Heart left ventricle (tissue), 16 donors: Measurements from ENCODE around the gene SMAD7. TPM values are rescaled to one million over a fixed set of nuclear protein-coding genes. Genes with fewer than 3 reads are reported as not detected.

Experiments used
- ATAC-seq, 4 donors: fragments of 200-7000 bp; cut with Tn5 transposase; one replicate each; pipeline ENCODE4 v1.9.1; 2020 to 2022; ENCODE audit warnings: moderate library complexity in 4 of 4, mild to moderate bottlenecking in 3 of 4, moderate number of reproducible peaks in 1 of 4
- DNase-seq, 5 donors: peaks; one replicate each; pipeline ENCODE4 v3.0.0-alpha.2; 2020
- H3K27ac ChIP-seq, 12 donors: fragments of 200-600 bp; sonication (generic) in 4 of 12; one replicate each; pipeline versions ENCODE4 v1.5.0 to v1.8.0; 2016 to 2022; ENCODE audit warnings: mild to moderate bottlenecking in 2 of 12
- H3K27me3 ChIP-seq, 9 donors: fragments of 200-600 bp; sonication (generic) in 2 of 9; one replicate each; pipeline versions ENCODE4 v1.5.1 to v1.8.0; 2016 to 2022; ENCODE audit warnings: mild to moderate bottlenecking in 3 of 9
- H3K36me3 ChIP-seq, 9 donors: fragments of 200-600 bp; sonication (generic) in 2 of 9; one replicate each; pipeline versions ENCODE4 v1.5.0 to v1.8.0; 2018 to 2022; ENCODE audit warnings: mild to moderate bottlenecking in 2 of 9
- H3K4me1 ChIP-seq, 12 donors: fragments of 200-600 bp; sonication (generic) in 4 of 12; one replicate each; pipeline versions ENCODE4 v1.5.0 to v1.8.0; 2016 to 2022; ENCODE audit warnings: mild to moderate bottlenecking in 3 of 12
- H3K4me3 ChIP-seq, 12 donors: fragments of 200-600 bp; sonication (generic) in 4 of 12; one replicate each; pipeline versions ENCODE4 v1.5.0 to v1.8.0; 2017 to 2022; ENCODE audit warnings: mild to moderate bottlenecking in 9 of 12, moderate library complexity in 4 of 12
- H3K9me3 ChIP-seq, 12 donors: fragments of 200-600 bp; sonication (generic) in 4 of 12; one replicate each; pipeline versions ENCODE4 v1.5.0 to v1.8.0; 2016 to 2022; ENCODE audit warnings: mild to moderate bottlenecking in 1 of 12
- CTCF ChIP-seq, 12 donors: fragments of 200-600 bp; sonication (generic) in 4 of 12; IDR thresholded peaks; one replicate each; pipeline versions ENCODE4 v1.5.0 to v1.8.0; 2018 to 2022; ENCODE audit warnings: antibody characterized with exemption in 12 of 12, mild to moderate bottlenecking in 5 of 12
- POLR2A ChIP-seq, 2 donors: fragments of 450-650 bp; IDR thresholded peaks; one replicate each; pipeline ENCODE4 v1.6.1; 2017; ENCODE audit warnings: antibody characterized with exemption in 2 of 2, mild to moderate bottlenecking in 2 of 2, moderate library complexity in 2 of 2
- WGBS, 4 donors: extraction: QIAGEN DNeasy Blood & Tissue Kit in 2 of 4; methylation state at CpG; one replicate each; pipeline versions ENCODE4 v1.1.5 to v1.1.7; 2013 to 2018; 5-methylcytosine and 5-hydroxymethylcytosine counted together
- intact Hi-C, 10 donors: fragments of 100-400 bp; cut with DNase I; formaldehyde crosslinking; loops; one replicate each; pipeline versions ENCODE4 v1.11.1 to v1.14.2; 2022
- polyA plus RNA-seq, 2 donors: library from polyadenylated mRNA; stranded (reverse); fragments of 200-250 nt; gene quantifications; one replicate each; pipeline ENCODE4 v1.2.3, GENCODE V29; 2013
- total RNA-seq, 9 donors: library from RNA; depleted of rRNA in 2 of 9; stranded (reverse); fragments of >200 nt in 2 of 9; fragmentation: NEBNext Ultra II Directional in 3 of 9; extraction: Animal tissue kit (Norgen Biotek cat#: 25700) in 3 of 9; gene quantifications; one replicate each; pipeline versions ENCODE4 v1.1.0 to v1.2.4, GENCODE V29; 2016 to 2023
- donor health status: ischemic (EF 13 %, LVEDD 7.1; RV severe dilation, severe dysfunction).
- donor health status: healthy with polysubstance abuse.
- donor health status: DM: no; HTN: yes; CAD: no.
- donor health status: DM: no; HTN: no; CAD: no.
- donor health status: ischemic (EF 25% LVEDD 6.9; RV normal size, moderate dysfunction).
- donor health status: ischemic (EF 25% LVEDD 5.7; RV mildly dilated, moderate dysfunction).
- donor health status: healthy.
- donor health status: DM: yes; HTN: yes; CAD: no.
- donor health status: ischemic (EF 35%, LVEDD 5.7; RV mildly dilated, moderate dysfunction).
- donor health status: nonischemic (EF 11% LVEDD 7.7; RV severe dilation, severe dysfunction).
- donor health status: DM: yes; HTN: yes; CAD: no.
- donor health status: PGD.
- donor health status: ischemic (EF 29% LVEDD 5.4; RV normal size, mild dysfunction).
- donor health status: nonischemic (EF 23%, LVEDD 6.1; RV moderate dilation, normal function).

SMAD7 gene
- total and polyA plus RNA-seq, 11 donors: 9.1 to 32.0 (median 19.9) TPM

- ATAC-seq: peak in 1 of 4 donors; percentile 22
- intact Hi-C loops: no loop called here
- Histone ChIP-seq H3K9me3 (no peaks in the 10 kb centered on the region), H3K4me3 (no peak overlapping the region), H3K27ac (peak overlapping the region in 2 of 12 donors; percentile 31 to 34), H3K4me1 (peaks cover 0 to 18% (median 3%) of the 10 kb centered on the region in 12 donors), H3K27me3 (no peaks in the 10 kb centered on the region), H3K36me3 (no peaks in the 10 kb centered on the region)
- TF ChIP-seq CTCF (IDR thresholded peaks at IDR 0.05) (no peak), POLR2A (IDR thresholded peaks at IDR 0.05) (no peak)
- peak in 1 of 5 donors; percentile 29 for DNase-seq
- WGBS, 4 donors: 67 to 90% (median 82%) methylated on average over 3 of the region's 3 CpGs
Measured at GRCh38 chr18:48877941-48878340, 72.8 kb downstream of the SMAD7 start.

GRCh38 chr18:48876590-48876989, 74.2 kb downstream of the SMAD7 start:
- TF ChIP-seq POLR2A (IDR thresholded peaks at IDR 0.05) (no peak), CTCF (IDR thresholded peaks at IDR 0.05) (no peak)
- peaks cover 0 to 23% (median 5%) of the 10 kb centered on the region in 12 donors for H3K4me1 ChIP-seq
- no peak overlapping the region for H3K4me3 ChIP-seq
- no peak overlapping the region for H3K27ac ChIP-seq
- DNase-seq (peak in 1 of 5 donors; percentile 11), ATAC-seq (no peak)
- no peaks in the 10 kb centered on the region for H3K27me3 ChIP-seq
- 93 to 96% (median 96%) methylated on average over 6 of the region's 6 CpGs for whole genome bisulfite sequencing, 4 donors
- no peaks in the 10 kb centered on the region for H3K36me3 ChIP-seq
- no peaks in the 10 kb centered on the region for H3K9me3 ChIP-seq
- intact Hi-C loops: no loop called here

GRCh38 chr18:48875942-48876511, 74.7 kb downstream of the SMAD7 start:
- Histone ChIP-seq H3K36me3 (no peaks in the 10 kb centered on the region), H3K4me1 (peaks cover 0 to 23% (median 5%) of the 10 kb centered on the region in 12 donors), H3K27ac (no peak overlapping the region), H3K4me3 (no peak overlapping the region), H3K27me3 (no peaks in the 10 kb centered on the region), H3K9me3 (no peaks in the 10 kb centered on the region)
- 74 to 85% (median 76%) methylated on average over 10 to 15 of the region's 15 CpGs for WGBS, 4 donors
- intact Hi-C loops: no loop called here
- DNase-seq (peak in 2 of 5 donors; percentile 26 to 47), ATAC-seq (no peak)
- TF ChIP-seq POLR2A (IDR thresholded peaks at IDR 0.05) (no peak), CTCF (IDR thresholded peaks at IDR 0.05) (no peak)

- H3K9me3 ChIP-seq: no peaks in the 10 kb centered on the region
- WGBS, 4 donors: 95 to 97% (median 96%) methylated on average over 18 of the region's 18 CpGs
- H3K4me3 ChIP-seq: no peak overlapping the region
- peaks cover 0 to 23% (median 5%) of the 10 kb centered on the region in 12 donors for H3K4me1 ChIP-seq
- ATAC-seq (no peak), DNase-seq (peak in 2 of 5 donors; percentile 20 to 29)
- H3K36me3 ChIP-seq: no peaks in the 10 kb centered on the region
- intact Hi-C loops: no loop called here
- no peak for TF ChIP-seq CTCF (IDR thresholded peaks at IDR 0.05)
- no peak for TF ChIP-seq POLR2A (IDR thresholded peaks at IDR 0.05)
- H3K27ac ChIP-seq: no peak overlapping the region
- no peaks in the 10 kb centered on the region for H3K27me3 ChIP-seq
Measured at GRCh38 chr18:48875314-48875941, 75.3 kb downstream of the SMAD7 start.
